Cardiac muscle cell (in vitro differentiated cells and primary cell): ENCODE data around the gene SFXN2. TPM values are rescaled to one million over a fixed set of nuclear protein-coding genes. Genes with fewer than 3 reads are reported as not detected.
"Not testable (repeated sequence)": the region's sequence is repeated elsewhere in the genome, so short reads cannot be mapped to it uniquely, and the experiment has no call there.

Experiments used
- DNase-seq, 2 donors: peaks; one replicate each; pipeline versions ENCODE4 v3.0.0 to v3.0.0-alpha.2; 2010 to 2017; ENCODE audit warnings: low read depth in 1 of 2, low spot score in 1 of 2
- H3K27ac ChIP-seq: fragments of 200-600 bp; sonication (generic); 2 replicates; pipeline ENCODE4 v1.5.1; 2016
- H3K27me3 ChIP-seq: fragments of 200-600 bp; sonication (generic); 2 replicates; pipeline ENCODE4 v1.6.0; 2016; ENCODE audit warnings: control low read depth
- H3K36me3 ChIP-seq: fragments of 200-600 bp; sonication (generic); 2 replicates; pipeline ENCODE4 v1.5.1; 2016; ENCODE audit warnings: control low read depth
- H3K4me1 ChIP-seq: fragments of 200-600 bp; sonication (generic); 2 replicates; pipeline ENCODE4 v1.8.1; 2017; ENCODE audit warnings: low read depth, mild to moderate bottlenecking, mixed run types
- H3K4me3 ChIP-seq: fragments of 200-600 bp; sonication (generic); 2 replicates; pipeline ENCODE4 v1.5.1; 2016; ENCODE audit warnings: mild to moderate bottlenecking
- H3K9me3 ChIP-seq: fragments of 200-600 bp; sonication (generic); 2 replicates; pipeline ENCODE4 v1.5.1; 2017; ENCODE audit warnings: low read depth, mild to moderate bottlenecking, control low read depth
- polyA plus RNA-seq: library from polyadenylated mRNA; unstranded; fragments of >200 nt; fragmentation: Nextera tagmentation; extraction: Ambion mirVana; gene quantifications from 2 replicates; pipeline ENCODE4 v1.2.1, GENCODE V29; 2016
- total RNA-seq: library from RNA; depleted of rRNA; stranded (reverse); fragments of >200 nt; gene quantifications from 2 replicates; pipeline ENCODE4 v1.2.3, GENCODE V29; 2016
- TF ChIP-seq, protein P1 (sequence below): IDR thresholded peaks from 2 replicates; pipeline ENCODE4 v1.5.1; 2012; ENCODE audit warnings: low read depth, mild to moderate bottlenecking, low read length

Gene SFXN2
- total and polyA plus RNA-seq, 2 experiments from 2014 or later: 14.2 to 18.6 TPM

DNA sequence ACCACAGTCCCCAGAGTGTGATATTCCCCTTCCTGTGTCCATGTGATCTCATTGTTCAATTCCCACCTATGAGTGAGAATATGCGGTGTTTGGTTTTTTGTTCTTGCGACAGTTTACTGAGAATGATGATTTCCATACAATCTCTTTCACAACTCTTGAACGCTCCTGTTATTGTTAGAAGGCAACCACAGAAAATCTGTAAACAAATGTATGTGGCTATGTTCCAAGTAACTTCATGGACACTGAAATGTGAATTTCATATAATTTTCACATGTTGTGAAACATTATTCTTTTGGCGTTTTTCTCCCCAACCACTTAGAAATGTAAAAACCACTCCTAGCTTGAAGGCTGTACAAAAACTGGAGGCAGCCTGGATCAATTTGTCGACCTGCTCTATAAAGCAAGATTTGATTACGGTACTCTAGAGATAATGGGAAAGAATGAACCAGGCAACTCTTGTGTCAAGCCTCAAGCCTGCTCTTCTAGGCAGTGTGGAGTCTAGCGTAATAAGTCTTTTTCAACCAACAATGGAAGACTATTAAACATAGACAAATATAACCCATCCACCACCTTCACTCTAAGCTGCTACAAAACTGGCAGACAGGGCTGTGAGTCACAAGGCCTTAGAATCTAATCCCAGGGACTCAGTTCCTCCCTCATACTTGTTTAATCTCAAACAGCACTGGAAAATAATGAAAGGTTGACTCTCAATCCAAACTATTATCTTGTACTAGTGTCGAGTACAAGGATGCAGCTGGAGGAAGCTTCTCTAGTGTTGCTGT lies 23.0 kb upstream of the SFXN2 start:
- H3K4me3 ChIP-seq: no peak overlapping the region
- H3K36me3 ChIP-seq: peaks cover 14% of the 10 kb centered on the region
- TF ChIP-seq, protein P1, sequence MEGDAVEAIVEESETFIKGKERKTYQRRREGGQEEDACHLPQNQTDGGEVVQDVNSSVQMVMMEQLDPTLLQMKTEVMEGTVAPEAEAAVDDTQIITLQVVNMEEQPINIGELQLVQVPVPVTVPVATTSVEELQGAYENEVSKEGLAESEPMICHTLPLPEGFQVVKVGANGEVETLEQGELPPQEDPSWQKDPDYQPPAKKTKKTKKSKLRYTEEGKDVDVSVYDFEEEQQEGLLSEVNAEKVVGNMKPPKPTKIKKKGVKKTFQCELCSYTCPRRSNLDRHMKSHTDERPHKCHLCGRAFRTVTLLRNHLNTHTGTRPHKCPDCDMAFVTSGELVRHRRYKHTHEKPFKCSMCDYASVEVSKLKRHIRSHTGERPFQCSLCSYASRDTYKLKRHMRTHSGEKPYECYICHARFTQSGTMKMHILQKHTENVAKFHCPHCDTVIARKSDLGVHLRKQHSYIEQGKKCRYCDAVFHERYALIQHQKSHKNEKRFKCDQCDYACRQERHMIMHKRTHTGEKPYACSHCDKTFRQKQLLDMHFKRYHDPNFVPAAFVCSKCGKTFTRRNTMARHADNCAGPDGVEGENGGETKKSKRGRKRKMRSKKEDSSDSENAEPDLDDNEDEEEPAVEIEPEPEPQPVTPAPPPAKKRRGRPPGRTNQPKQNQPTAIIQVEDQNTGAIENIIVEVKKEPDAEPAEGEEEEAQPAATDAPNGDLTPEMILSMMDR: no peak
- peak in 1 of 2 donors; percentile 76 for DNase-seq
- H3K27me3 ChIP-seq: no peaks in the 10 kb centered on the region
- H3K27ac ChIP-seq: no peak overlapping the region
- H3K9me3 ChIP-seq: no peaks in the 10 kb centered on the region
- H3K4me1 ChIP-seq: no peaks in the 10 kb centered on the region

DNA sequence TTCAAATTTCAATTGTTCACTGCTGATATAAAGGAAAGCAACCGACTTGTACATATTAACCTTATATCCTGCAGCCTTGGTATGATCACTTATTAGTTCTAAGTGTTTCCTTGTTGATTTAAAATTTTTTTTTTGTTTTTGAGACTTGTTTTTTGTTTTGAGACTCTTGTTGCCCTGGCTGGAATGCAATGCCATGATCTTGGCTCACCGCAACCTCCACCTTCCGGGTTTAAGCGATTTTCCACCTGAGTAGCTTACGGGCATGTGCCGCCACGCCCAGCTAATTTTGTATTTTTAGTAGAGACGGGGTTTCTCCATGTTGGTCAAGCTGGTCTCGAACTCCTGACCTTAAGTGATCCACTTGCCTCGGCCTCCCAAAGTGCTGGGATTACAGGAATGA lies 19.0 kb upstream of the SFXN2 start:
- H3K27ac ChIP-seq, H3K4me3 ChIP-seq, H3K9me3 ChIP-seq, H3K27me3 ChIP-seq, DNase-seq, H3K4me1 ChIP-seq: not testable (repeated sequence)
- peaks cover 28% of the 10 kb centered on the region for H3K36me3 ChIP-seq

DNA sequence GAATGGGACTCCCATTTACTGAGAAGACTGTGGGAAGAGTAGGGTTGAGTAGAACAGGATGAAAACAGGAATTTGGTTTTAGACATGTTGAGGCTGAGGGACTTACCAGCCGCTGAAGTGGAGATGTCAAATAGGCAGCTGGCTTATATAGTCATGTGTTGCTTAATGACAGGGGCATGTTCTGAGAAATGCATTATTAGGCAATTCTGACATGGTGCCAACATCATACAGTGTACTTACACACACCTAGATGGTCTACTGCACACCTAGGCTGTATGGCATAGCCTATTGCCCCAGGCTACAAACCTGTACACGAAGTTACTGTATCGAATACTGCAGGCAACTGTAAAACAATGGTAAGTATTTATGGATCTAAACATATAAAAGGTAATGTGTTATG lies 17.7 kb upstream of the SFXN2 start:
- no peak overlapping the region for H3K27ac ChIP-seq
- peaks cover 28% of the 10 kb centered on the region for H3K36me3 ChIP-seq
- no peak overlapping the region for H3K4me3 ChIP-seq
- DNase-seq: no peak
- TF ChIP-seq, protein P1: no peak
- H3K4me1 ChIP-seq: no peaks in the 10 kb centered on the region
- H3K9me3 ChIP-seq: no peaks in the 10 kb centered on the region
- H3K27me3 ChIP-seq: no peaks in the 10 kb centered on the region

DNA sequence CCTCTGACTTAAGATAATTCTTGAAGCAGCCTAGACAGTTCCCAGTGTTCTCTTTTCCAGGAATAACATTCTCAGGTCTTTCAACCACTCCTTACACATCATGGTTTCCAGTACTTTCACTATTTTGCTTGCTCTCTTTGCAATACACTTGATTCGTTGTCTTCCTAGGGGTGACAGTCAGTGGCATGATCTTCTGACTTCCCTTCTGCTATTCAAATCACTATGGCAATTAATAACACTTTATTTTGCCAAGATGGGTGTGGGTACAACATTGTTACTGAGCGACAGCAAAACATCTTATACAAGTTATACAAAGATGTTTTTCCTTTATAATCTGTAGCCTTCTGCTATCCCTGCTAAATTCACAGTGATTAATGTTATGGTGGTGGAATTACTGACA lies 15.5 kb upstream of the SFXN2 start:
- no peaks in the 10 kb centered on the region for H3K9me3 ChIP-seq
- no peaks in the 10 kb centered on the region for H3K27me3 ChIP-seq
- no peak overlapping the region for H3K4me3 ChIP-seq

DNA sequence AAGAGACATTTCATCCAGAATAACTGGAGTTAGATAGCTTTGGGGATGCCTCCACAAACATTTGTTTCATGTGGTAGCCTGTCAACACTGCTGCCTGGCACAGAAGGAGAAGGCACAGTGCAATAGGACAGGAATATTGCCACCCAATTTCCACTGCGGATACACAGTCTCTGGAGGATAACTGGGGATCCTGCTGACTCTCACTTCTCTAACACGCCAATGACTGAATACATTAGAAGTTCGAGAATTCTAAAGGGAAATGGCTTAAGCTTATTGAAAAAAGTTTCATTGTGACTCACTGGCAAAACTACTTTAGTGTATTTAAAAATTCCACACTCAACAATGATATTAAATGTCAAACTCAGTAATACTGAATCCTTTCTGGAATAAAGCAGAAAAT lies 13.2 kb upstream of the SFXN2 start:
- TF ChIP-seq, protein P1: no peak
- no peaks in the 10 kb centered on the region for H3K9me3 ChIP-seq
- H3K27ac ChIP-seq: no peak overlapping the region

More for the DNA sequence above, 15.5 kb upstream of the SFXN2 start:
- no peak for DNase-seq
- TF ChIP-seq, protein P1: no peak
- Histone ChIP-seq H3K36me3 (peaks cover 25% of the 10 kb centered on the region), H3K27ac (no peak overlapping the region), H3K4me1 (no peaks in the 10 kb centered on the region)

DNA sequence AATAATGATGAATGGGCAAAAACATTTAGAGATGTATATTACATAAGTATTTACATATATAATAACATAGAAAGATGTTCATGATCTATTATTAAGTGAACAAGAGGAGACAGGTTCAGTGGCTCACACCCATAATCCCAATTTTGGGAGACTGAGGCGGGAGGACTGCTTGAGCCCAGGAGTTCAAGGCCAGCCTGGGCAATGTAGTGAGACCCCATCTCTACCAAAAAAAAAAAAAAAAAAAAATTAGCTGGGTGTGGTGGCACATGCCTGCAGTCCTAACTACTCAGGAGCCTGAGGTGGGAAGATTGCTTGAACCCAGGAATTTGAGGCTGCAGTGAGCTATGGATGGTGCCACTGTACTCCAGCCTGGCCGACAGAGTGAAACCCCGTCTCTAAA lies 12.6 kb upstream of the SFXN2 start:
- H3K36me3 ChIP-seq: peaks cover 15% of the 10 kb centered on the region
- H3K4me3 ChIP-seq: no peak overlapping the region
- no peak for DNase-seq
- H3K27me3 ChIP-seq: no peaks in the 10 kb centered on the region
- no peak overlapping the region for H3K27ac ChIP-seq
- TF ChIP-seq, protein P1: no peak
- H3K9me3 ChIP-seq: no peaks in the 10 kb centered on the region
- H3K4me1 ChIP-seq: no peaks in the 10 kb centered on the region

More for the DNA sequence above, 13.2 kb upstream of the SFXN2 start:
- no peak overlapping the region for H3K4me3 ChIP-seq
- H3K4me1 ChIP-seq: no peaks in the 10 kb centered on the region
- no peaks in the 10 kb centered on the region for H3K27me3 ChIP-seq
- DNase-seq: no peak
- H3K36me3 ChIP-seq: peaks cover 19% of the 10 kb centered on the region
